ENCODE results near the gene ICE2.

DNA sequence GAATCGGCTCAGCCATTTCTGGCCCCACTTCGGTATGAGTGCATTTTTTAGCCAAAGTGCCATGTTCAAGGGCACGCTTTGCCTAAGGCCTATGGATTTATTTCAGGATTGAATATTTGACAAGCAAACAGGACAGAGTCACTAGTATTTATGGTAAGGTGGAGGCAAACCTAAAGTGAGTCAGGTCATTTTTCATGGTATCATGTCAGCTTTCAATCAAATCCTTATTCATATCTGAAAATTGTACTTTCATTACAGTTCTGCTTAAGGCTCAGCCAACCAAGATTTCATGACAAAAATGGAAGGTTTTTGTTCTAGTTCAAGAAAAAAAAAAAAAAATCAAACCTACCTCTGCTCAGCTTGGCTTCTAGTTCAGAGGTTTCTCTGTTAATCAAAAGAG is 30.5 kb upstream of the ICE2 start:
- TF ChIP-seq, protein P1, sequence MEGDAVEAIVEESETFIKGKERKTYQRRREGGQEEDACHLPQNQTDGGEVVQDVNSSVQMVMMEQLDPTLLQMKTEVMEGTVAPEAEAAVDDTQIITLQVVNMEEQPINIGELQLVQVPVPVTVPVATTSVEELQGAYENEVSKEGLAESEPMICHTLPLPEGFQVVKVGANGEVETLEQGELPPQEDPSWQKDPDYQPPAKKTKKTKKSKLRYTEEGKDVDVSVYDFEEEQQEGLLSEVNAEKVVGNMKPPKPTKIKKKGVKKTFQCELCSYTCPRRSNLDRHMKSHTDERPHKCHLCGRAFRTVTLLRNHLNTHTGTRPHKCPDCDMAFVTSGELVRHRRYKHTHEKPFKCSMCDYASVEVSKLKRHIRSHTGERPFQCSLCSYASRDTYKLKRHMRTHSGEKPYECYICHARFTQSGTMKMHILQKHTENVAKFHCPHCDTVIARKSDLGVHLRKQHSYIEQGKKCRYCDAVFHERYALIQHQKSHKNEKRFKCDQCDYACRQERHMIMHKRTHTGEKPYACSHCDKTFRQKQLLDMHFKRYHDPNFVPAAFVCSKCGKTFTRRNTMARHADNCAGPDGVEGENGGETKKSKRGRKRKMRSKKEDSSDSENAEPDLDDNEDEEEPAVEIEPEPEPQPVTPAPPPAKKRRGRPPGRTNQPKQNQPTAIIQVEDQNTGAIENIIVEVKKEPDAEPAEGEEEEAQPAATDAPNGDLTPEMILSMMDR (IDR thresholded peaks at IDR 0.05), result no peak
- TF ChIP-seq POLR2A (IDR thresholded peaks at IDR 0.05), result no peak
